Panc1 (cell line): ENCODE results near the gene OLIG3. TPM values are rescaled to one million over a fixed set of nuclear protein-coding genes. Genes with fewer than 3 reads are reported as not detected.

Experiments
- ATAC-seq: fragments of 200-7000 bp; cut with Tn5 transposase; 2 replicates; pipeline ENCODE4 v1.9.1; 2020; ENCODE audit warnings: mild to moderate bottlenecking, moderate library complexity
- BruUV-seq: library from RNA; stranded (reverse); fragments of 400-500 nt; replicated peaks from 2 replicates; lab custom pipeline; 2021; lab: Mats Ljungman, UMichigan
- CTCF ChIA-PET: fragments of 300-600 bp; sonication (Branson Sonifier 250); formaldehyde crosslinking; loops from one replicate; lab custom pipeline; 2022; ENCODE audit warnings: antibody characterized with exemption; lab: Charles Lee
- POLR2A ChIA-PET: fragments of 300-600 bp; sonication (Branson Sonifier 250); formaldehyde crosslinking; loops from one replicate; lab custom pipeline; 2022; ENCODE audit warnings: antibody characterized with exemption; lab: Charles Lee
- DNase-seq: peaks from one replicate; pipeline ENCODE4 v3.0.0-alpha.2; 2010; ENCODE audit warnings: low read depth, low spot score
- H3K27ac ChIP-seq: 2 replicates; pipeline ENCODE4 v1.5.1; 2011; ENCODE audit warnings: mild to moderate bottlenecking, low read length, inconsistent platforms
- H3K27me3 ChIP-seq: fragments of 200-500 bp; sonication (Bioruptor generic); 2 replicates; pipeline ENCODE4 v1.6.0; 2014; ENCODE audit warnings: low read length, inconsistent platforms; ENCODE audit not compliant: control insufficient read depth, insufficient read depth
- H3K36me3 ChIP-seq: fragments of 200-500 bp; sonication (Bioruptor generic); 2 replicates; pipeline ENCODE4 v1.5.1; 2014; ENCODE audit warnings: inconsistent platforms, mild to moderate bottlenecking, low read length, moderate library complexity; ENCODE audit not compliant: control insufficient read depth, insufficient read depth
- H3K4me1 ChIP-seq: 2 replicates; pipeline ENCODE4 v1.5.1; 2011; ENCODE audit warnings: inconsistent platforms, mild to moderate bottlenecking, low read length, moderate library complexity; ENCODE audit not compliant: control insufficient read depth, insufficient read depth
- H3K4me3 ChIP-seq, 2 experiments: 2 replicates each; pipeline ENCODE4 v1.5.1; 2011 to 2012; ENCODE audit warnings: low read depth in 2 of 2, low read length in 2 of 2, mild to moderate bottlenecking in 2 of 2, inconsistent platforms in 1 of 2, moderate library complexity in 1 of 2
- H3K9me3 ChIP-seq: fragments of 200-500 bp; sonication (Bioruptor generic); 2 replicates; pipeline ENCODE4 v1.5.1; 2014; ENCODE audit warnings: low read depth, mild to moderate bottlenecking, inconsistent platforms, low read length, moderate library complexity; ENCODE audit not compliant: control insufficient read depth, insufficient read depth
- CTCF ChIP-seq: fragments of 450-650 bp; IDR thresholded peaks from 2 replicates; pipeline ENCODE4 v1.5.1; 2017; ENCODE audit warnings: mild to moderate bottlenecking
- POLR2AphosphoS5 ChIP-seq: IDR thresholded peaks from 2 replicates; pipeline ENCODE4 v1.6.1; 2012; ENCODE audit warnings: mild to moderate bottlenecking, low read depth, low read length, moderate library complexity
- REST ChIP-seq, 2 experiments: IDR thresholded peaks; 2 replicates each; pipeline ENCODE4 v1.6.1; 2011 to 2012; ENCODE audit warnings: low read depth in 2 of 2, control low read depth in 1 of 2, low read length in 1 of 2, mild to moderate bottlenecking in 1 of 2, moderate library complexity in 1 of 2; ENCODE audit not compliant: insufficient read depth in 1 of 2
- SIN3A ChIP-seq: IDR thresholded peaks from 2 replicates; pipeline ENCODE4 v1.6.1; 2012; ENCODE audit warnings: low read depth, mild to moderate bottlenecking, low read length, moderate library complexity, borderline replicate concordance; ENCODE audit not compliant: insufficient read depth
- TCF7L2 ChIP-seq: IDR thresholded peaks from 2 replicates; pipeline ENCODE4 v1.6.1; 2011; ENCODE audit warnings: mild to moderate bottlenecking, low read depth, low read length, inconsistent platforms
- in situ Hi-C: cut with HindIII; loops from 2 replicates; pipeline ENCODE4 v1.10.0; 2016; ENCODE audit warnings: low sequenced_read_pairs, low pct_unique_long_range_greater_than_20kb
- intact Hi-C: fragments of 100-400 bp; cut with micrococcal nuclease; formaldehyde crosslinking; loops from one replicate; pipeline ENCODE4 v1.10.0; 2022; ENCODE audit not compliant: unreplicated experiment
- total RNA-seq: library from RNA; stranded (reverse); gene quantifications from one replicate; pipeline ENCODE4 v1.2.1, GENCODE V29; 2021; ENCODE audit not compliant: unreplicated experiment

The OLIG3 gene
- total RNA-seq, 1 experiment from 2014 or later, result not detected

GRCh38 chr6:137490961-137491360, 3.2 kb downstream of the OLIG3 start:
- POLR2A ChIA-PET, result no interaction called here
- in situ Hi-C loops, result no loop called here

GRCh38 chr6:137490006-137490905, 3.9 kb downstream of the OLIG3 start:
- TF ChIP-seq CTCF, result no peak
- Histone ChIP-seq H3K27me3 (peaks cover 17% of the 10 kb centered on the region), H3K9me3 (no peaks in the 10 kb centered on the region), H3K36me3 (no peaks in the 10 kb centered on the region), H3K27ac (no peak overlapping the region), H3K4me1 (no peaks in the 10 kb centered on the region), H3K4me3 (no peak overlapping the region)
- ChIA-PET CTCF (no interaction called here), POLR2A (no interaction called here)
- no TSS peak for BruUV-seq
- in situ Hi-C loops (no loop called here), intact Hi-C loops (no loop called here)
- no peak for DNase-seq
- ATAC-seq, result no peak

More at GRCh38 chr6:137490961-137491360, 3.2 kb downstream of the OLIG3 start:
- no peak for TF ChIP-seq POLR2AphosphoS5
- ATAC-seq (no peak), DNase-seq (no peak)
- no TSS peak for BruUV-seq
- H3K4me3 ChIP-seq, result no peak overlapping the region
- H3K27me3 ChIP-seq, result peaks cover 11% of the 10 kb centered on the region; the same call in 1 of the 2 replicates
- no peaks in the 10 kb centered on the region for H3K9me3 ChIP-seq
- H3K36me3 ChIP-seq, result no peaks in the 10 kb centered on the region
- H3K27ac ChIP-seq, result no peak overlapping the region
- CTCF ChIA-PET, result no interaction called here
- intact Hi-C loops, result no loop called here
- H3K4me1 ChIP-seq, result no peaks in the 10 kb centered on the region

GRCh38 chr6:137489046-137490005, 4.9 kb downstream of the OLIG3 start:
- CTCF ChIA-PET, result no interaction called here
- Histone ChIP-seq H3K27ac (no peak overlapping the region), H3K4me1 (no peaks in the 10 kb centered on the region), H3K4me3 (no peak overlapping the region), H3K36me3 (no peaks in the 10 kb centered on the region), H3K9me3 (no peaks in the 10 kb centered on the region), H3K27me3 (peaks cover 20% of the 10 kb centered on the region)
- TF ChIP-seq TCF7L2 (no peak), POLR2AphosphoS5 (no peak), REST (IDR thresholded peaks at IDR 0.05; ENCODE audit: insufficient read depth in 1 of 2, low read depth in 2 of 2, low read length in 1 of 2) (no peak), SIN3A (no peak), CTCF (no peak)
- in situ Hi-C loops (no loop called here), intact Hi-C loops (no loop called here)
- ATAC-seq (no peak), DNase-seq (no peak)
- no TSS peak for BruUV-seq
- POLR2A ChIA-PET, result no interaction called here
